ENCODE data around the gene ADAMTS19. TPM values are rescaled to one million over a fixed set of nuclear protein-coding genes. Genes with fewer than 3 reads are reported as not detected.

Gene ADAMTS19
- polyA plus RNA-seq, 3 donors = not detected

GRCh38 chr5:129739773-129740172 lies 279.7 kb downstream of the ADAMTS19 start:
- Histone ChIP-seq H3K4me2 (replicated peaks; ENCODE audit: extremely low read depth, low read length, poor library complexity, severe bottlenecking) (no peak overlapping the region), H3K4me1 (ENCODE audit: control insufficient read depth in 1 of 2, insufficient read depth in 2 of 2, low read length in 2 of 2) (no peaks in the 10 kb centered on the region), H3K36me3 (replicated peaks in 1 of 2; ENCODE audit: control insufficient read depth in 1 of 2, insufficient read depth in 2 of 2, low read length in 2 of 2) (no peaks in the 10 kb centered on the region), H3K4me3 (replicated peaks in 1 of 3; ENCODE audit: low read depth in 2 of 3, low read length in 3 of 3) (no peak overlapping the region), H3K27me3 (ENCODE audit: control insufficient read depth in 2 of 2, insufficient read depth in 2 of 2, low read length in 2 of 2) (no peaks in the 10 kb centered on the region), H3K9me3 (replicated peaks in 1 of 2; ENCODE audit: control insufficient read depth in 1 of 2, insufficient read depth in 1 of 2, low read length in 2 of 2) (no peaks in the 10 kb centered on the region), H2AFZ (ENCODE audit: insufficient read depth, low read depth, low read length, poor library complexity, severe bottlenecking) (no peak overlapping the region), H4K20me1 (ENCODE audit: insufficient read depth, low read length) (no peaks in the 10 kb centered on the region), H3K79me2 (ENCODE audit: insufficient read depth, low read length) (no peaks in the 10 kb centered on the region), H3K27ac (ENCODE audit: low read depth in 1 of 2, low read length in 2 of 2) (no peak overlapping the region), H3K9ac (ENCODE audit: insufficient read depth, low read length, poor library complexity, severe bottlenecking) (no peak overlapping the region)
- no peak for DNase-seq
- Mint-ChIP-seq H3K36me3 (no peaks in the 10 kb centered on the region), H3K9me3 (peaks cover 0 to 5% (median 0%) of the 10 kb centered on the region in 7 donors), H3K4me3 (no peak overlapping the region), H3K27me3 (ENCODE audit: low read depth in 3 of 3) (no peaks in the 10 kb centered on the region), H3K4me1 (no peaks in the 10 kb centered on the region), H3K27ac (no peak overlapping the region)
- TF ChIP-seq, protein P1, sequence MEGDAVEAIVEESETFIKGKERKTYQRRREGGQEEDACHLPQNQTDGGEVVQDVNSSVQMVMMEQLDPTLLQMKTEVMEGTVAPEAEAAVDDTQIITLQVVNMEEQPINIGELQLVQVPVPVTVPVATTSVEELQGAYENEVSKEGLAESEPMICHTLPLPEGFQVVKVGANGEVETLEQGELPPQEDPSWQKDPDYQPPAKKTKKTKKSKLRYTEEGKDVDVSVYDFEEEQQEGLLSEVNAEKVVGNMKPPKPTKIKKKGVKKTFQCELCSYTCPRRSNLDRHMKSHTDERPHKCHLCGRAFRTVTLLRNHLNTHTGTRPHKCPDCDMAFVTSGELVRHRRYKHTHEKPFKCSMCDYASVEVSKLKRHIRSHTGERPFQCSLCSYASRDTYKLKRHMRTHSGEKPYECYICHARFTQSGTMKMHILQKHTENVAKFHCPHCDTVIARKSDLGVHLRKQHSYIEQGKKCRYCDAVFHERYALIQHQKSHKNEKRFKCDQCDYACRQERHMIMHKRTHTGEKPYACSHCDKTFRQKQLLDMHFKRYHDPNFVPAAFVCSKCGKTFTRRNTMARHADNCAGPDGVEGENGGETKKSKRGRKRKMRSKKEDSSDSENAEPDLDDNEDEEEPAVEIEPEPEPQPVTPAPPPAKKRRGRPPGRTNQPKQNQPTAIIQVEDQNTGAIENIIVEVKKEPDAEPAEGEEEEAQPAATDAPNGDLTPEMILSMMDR (IDR thresholded peaks at IDR 0.05) = no peak
- WGBS (ENCODE audit: insufficient coverage) = no CpG with 5 or more reads among the region's 2 CpGs
- intact Hi-C loops (cut with micrococcal nuclease) = no loop called here

GRCh38 chr5:129743541-129744187 lies 283.6 kb downstream of the ADAMTS19 start:
- Mint-ChIP-seq H3K27me3 (ENCODE audit: low read depth in 3 of 3) (peaks cover 0 to 2% (median 0%) of the 10 kb centered on the region in 3 donors), H3K36me3 (no peaks in the 10 kb centered on the region), H3K9me3 (peaks cover 0 to 5% (median 0%) of the 10 kb centered on the region in 7 donors), H3K4me3 (no peak overlapping the region), H3K27ac (no peak overlapping the region), H3K4me1 (no peaks in the 10 kb centered on the region)
- H3K9me3 ChIP-seq (replicated peaks in 1 of 2; ENCODE audit: control insufficient read depth in 1 of 2, insufficient read depth in 1 of 2, low read length in 2 of 2) = no peaks in the 10 kb centered on the region
- no peak for DNase-seq
- no peak overlapping the region for H3K27ac ChIP-seq (ENCODE audit: low read depth in 1 of 2, low read length in 2 of 2)
- TF ChIP-seq, protein P1 (IDR thresholded peaks at IDR 0.05) = no peak
- intact Hi-C loops (cut with micrococcal nuclease) = no loop called here
- WGBS (ENCODE audit: insufficient coverage) = no CpG with 5 or more reads among the region's 2 CpGs
- H2AFZ ChIP-seq (ENCODE audit: insufficient read depth, low read depth, low read length, poor library complexity, severe bottlenecking) = no peak overlapping the region
- H3K36me3 ChIP-seq (replicated peaks in 1 of 2; ENCODE audit: control insufficient read depth in 1 of 2, insufficient read depth in 2 of 2, low read length in 2 of 2) = no peaks in the 10 kb centered on the region
- no peaks in the 10 kb centered on the region for H3K27me3 ChIP-seq (ENCODE audit: control insufficient read depth in 2 of 2, insufficient read depth in 2 of 2, low read length in 2 of 2)
- no peaks in the 10 kb centered on the region for H3K79me2 ChIP-seq (ENCODE audit: insufficient read depth, low read length)
- H3K4me3 ChIP-seq (replicated peaks in 1 of 3; ENCODE audit: low read depth in 2 of 3, low read length in 3 of 3) = no peak overlapping the region
- no peaks in the 10 kb centered on the region for H3K4me1 ChIP-seq (ENCODE audit: control insufficient read depth in 1 of 2, insufficient read depth in 2 of 2, low read length in 2 of 2)
- H3K9ac ChIP-seq (ENCODE audit: insufficient read depth, low read length, poor library complexity, severe bottlenecking) = no peak overlapping the region
- H4K20me1 ChIP-seq (ENCODE audit: insufficient read depth, low read length) = no peaks in the 10 kb centered on the region
- H3K4me2 ChIP-seq (replicated peaks; ENCODE audit: extremely low read depth, low read length, poor library complexity, severe bottlenecking) = no peak overlapping the region

Data from CD14-positive monocyte (primary cell).